Neural progenitor cell (in vitro differentiated cells): ENCODE results near the gene RNU1-4.
"Not testable (repeated sequence)": the region's sequence is repeated elsewhere in the genome, so short reads cannot be mapped to it uniquely, and the experiment has no call there.

Source experiments
- EZH2 ChIP-seq: fragments of 200-600 bp; sonication (generic); IDR thresholded peaks from 2 replicates; pipeline ENCODE4 v1.6.1; 2017; ENCODE audit warnings: antibody characterized with exemption, mild to moderate bottlenecking, moderate library complexity
- EZH2phosphoT487 ChIP-seq: fragments of 200-600 bp; sonication (generic); IDR thresholded peaks from 2 replicates; pipeline ENCODE4 v1.6.1; 2017; ENCODE audit warnings: antibody characterized with exemption
- TF ChIP-seq, protein P1 (sequence below): fragments of 200-600 bp; sonication (generic); IDR thresholded peaks from 2 replicates; pipeline ENCODE4 v1.5.1; 2017; ENCODE audit warnings: antibody characterized with exemption, mild to moderate bottlenecking

DNA sequence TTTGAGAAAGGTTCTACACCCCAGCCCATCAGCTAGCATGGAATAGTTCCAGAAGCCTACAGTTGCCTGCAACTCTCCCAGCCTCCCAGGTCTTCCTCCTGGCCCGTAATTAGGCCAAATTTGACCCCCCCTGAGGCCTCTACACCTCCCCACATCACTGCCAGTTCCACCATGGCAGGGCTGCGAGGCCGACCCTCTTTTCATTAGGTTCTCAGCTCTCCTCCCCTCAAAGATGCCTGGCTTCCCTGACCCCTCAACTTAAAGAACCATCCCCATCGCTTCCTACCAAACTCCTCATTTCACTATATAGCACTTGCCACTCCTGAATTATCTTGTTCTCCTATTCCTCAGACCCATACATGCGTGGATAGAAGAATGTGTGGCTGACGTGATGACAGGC lies 27.3 kb upstream of the RNU1-4 start:
- TF ChIP-seq, protein P1, sequence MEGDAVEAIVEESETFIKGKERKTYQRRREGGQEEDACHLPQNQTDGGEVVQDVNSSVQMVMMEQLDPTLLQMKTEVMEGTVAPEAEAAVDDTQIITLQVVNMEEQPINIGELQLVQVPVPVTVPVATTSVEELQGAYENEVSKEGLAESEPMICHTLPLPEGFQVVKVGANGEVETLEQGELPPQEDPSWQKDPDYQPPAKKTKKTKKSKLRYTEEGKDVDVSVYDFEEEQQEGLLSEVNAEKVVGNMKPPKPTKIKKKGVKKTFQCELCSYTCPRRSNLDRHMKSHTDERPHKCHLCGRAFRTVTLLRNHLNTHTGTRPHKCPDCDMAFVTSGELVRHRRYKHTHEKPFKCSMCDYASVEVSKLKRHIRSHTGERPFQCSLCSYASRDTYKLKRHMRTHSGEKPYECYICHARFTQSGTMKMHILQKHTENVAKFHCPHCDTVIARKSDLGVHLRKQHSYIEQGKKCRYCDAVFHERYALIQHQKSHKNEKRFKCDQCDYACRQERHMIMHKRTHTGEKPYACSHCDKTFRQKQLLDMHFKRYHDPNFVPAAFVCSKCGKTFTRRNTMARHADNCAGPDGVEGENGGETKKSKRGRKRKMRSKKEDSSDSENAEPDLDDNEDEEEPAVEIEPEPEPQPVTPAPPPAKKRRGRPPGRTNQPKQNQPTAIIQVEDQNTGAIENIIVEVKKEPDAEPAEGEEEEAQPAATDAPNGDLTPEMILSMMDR: not testable (repeated sequence)
- TF ChIP-seq EZH2, EZH2phosphoT487: not testable (repeated sequence)
